Pons (tissue), 1 donor: ENCODE data around the gene WIZ.
A peak's percentile ranks its signal among the peaks of the same experiment; 100 is the strongest.
"Not testable (repeated sequence)": the region's sequence is repeated elsewhere in the genome, so short reads cannot be mapped to it uniquely, and the experiment has no call there.

ENCODE experiments used
- DNase-seq: peaks from one replicate; pipeline ENCODE4 v3.0.0-alpha.2; 2016; ENCODE audit warnings: low spot score

The WIZ gene

GRCh38 chr19:15403151-15403531, 46.6 kb downstream of the WIZ start:
- no peak for DNase-seq

- no peak for DNase-seq
These were observed 47.2 kb downstream of the WIZ start for GRCh38 chr19:15402411-15403150.

GRCh38 chr19:15401397-15401710, 48.4 kb downstream of the WIZ start:
- no peak for DNase-seq

- no peak for DNase-seq
These were observed 49.0 kb downstream of the WIZ start for GRCh38 chr19:15400521-15401396.

- no peak for DNase-seq
These were observed 50.1 kb downstream of the WIZ start for GRCh38 chr19:15399635-15400034.

GRCh38 chr19:15399234-15399515, 50.6 kb downstream of the WIZ start:
- no peak for DNase-seq

GRCh38 chr19:15398501-15399233, 51.1 kb downstream of the WIZ start:
- no peak for DNase-seq

GRCh38 chr19:15397782-15398181, 52.0 kb downstream of the WIZ start:
- no peak for DNase-seq

GRCh38 chr19:15397236-15397635, 52.5 kb downstream of the WIZ start:
- DNase-seq = no peak

GRCh38 chr19:15396436-15396835, 53.3 kb downstream of the WIZ start:
- no peak for DNase-seq

- DNase-seq = not testable (repeated sequence)
These were observed 54.5 kb downstream of the WIZ start for GRCh38 chr19:15395251-15395650.

- no peak for DNase-seq
These were observed 55.3 kb downstream of the WIZ start for GRCh38 chr19:15394426-15394825.

GRCh38 chr19:15393963-15394362, 55.8 kb downstream of the WIZ start:
- DNase-seq = no peak

- DNase-seq = no peak
These were observed 58.9 kb downstream of the WIZ start for GRCh38 chr19:15390814-15391213.

- DNase-seq = no peak
These were observed 67.9 kb downstream of the WIZ start for GRCh38 chr19:15381864-15382263.

- DNase-seq = no peak
These were observed 68.3 kb downstream of the WIZ start for GRCh38 chr19:15381429-15381828.

GRCh38 chr19:15379999-15380647, 69.6 kb downstream of the WIZ start:
- DNase-seq = no peak

GRCh38 chr19:15379083-15379998, 70.4 kb downstream of the WIZ start, which contains the start of gene AKAP8:
Gene AKAP8 (minus strand): TSS chr19:15379787. CDS start chr19:15379731, 56 bp downstream.
- DNase-seq = peak; percentile 97

GRCh38 chr19:15378534-15379082, 71.1 kb downstream of the WIZ start:
- no peak for DNase-seq

GRCh38 chr19:15374796-15375440, 74.8 kb downstream of the WIZ start:
- no peak for DNase-seq
